C4-2B (cell line): ENCODE measurements around the gene BTBD17.

Experiments
- H3K27ac ChIP-seq: fragments of 450-650 bp; 2 replicates; pipeline ENCODE4 v1.5.1; 2017
- ZFX ChIP-seq: fragments of 450-650 bp; IDR thresholded peaks from 2 replicates; pipeline ENCODE4 v1.6.1; 2017
- TF ChIP-seq, protein P1 (sequence below): fragments of 450-650 bp; conservative IDR thresholded peaks from 2 replicates; pipeline ENCODE4 v1.5.1; 2017; ENCODE audit warnings: mild to moderate bottlenecking

Gene BTBD17

DNA sequence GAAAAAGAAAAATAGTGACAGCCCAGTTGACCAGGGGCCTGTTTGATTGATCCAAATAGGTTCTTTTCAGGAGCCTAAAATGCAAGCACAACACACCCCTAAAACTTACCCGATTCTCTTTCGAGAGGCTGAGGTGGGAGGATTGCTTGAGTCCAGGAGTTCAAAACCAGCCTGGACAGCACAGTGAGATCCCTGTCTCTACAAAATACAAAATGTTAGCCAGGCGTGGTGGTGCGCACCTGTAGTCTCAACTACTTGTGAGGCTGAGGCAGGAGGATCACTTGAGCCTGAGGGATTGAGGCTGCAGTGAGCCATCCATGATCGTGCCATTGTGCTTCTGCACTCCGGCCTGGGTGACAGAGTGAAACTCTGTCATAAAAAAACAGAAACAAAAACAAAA lies 37.1 kb downstream of the BTBD17 start:
- no peak for TF ChIP-seq ZFX
- TF ChIP-seq, protein P1, sequence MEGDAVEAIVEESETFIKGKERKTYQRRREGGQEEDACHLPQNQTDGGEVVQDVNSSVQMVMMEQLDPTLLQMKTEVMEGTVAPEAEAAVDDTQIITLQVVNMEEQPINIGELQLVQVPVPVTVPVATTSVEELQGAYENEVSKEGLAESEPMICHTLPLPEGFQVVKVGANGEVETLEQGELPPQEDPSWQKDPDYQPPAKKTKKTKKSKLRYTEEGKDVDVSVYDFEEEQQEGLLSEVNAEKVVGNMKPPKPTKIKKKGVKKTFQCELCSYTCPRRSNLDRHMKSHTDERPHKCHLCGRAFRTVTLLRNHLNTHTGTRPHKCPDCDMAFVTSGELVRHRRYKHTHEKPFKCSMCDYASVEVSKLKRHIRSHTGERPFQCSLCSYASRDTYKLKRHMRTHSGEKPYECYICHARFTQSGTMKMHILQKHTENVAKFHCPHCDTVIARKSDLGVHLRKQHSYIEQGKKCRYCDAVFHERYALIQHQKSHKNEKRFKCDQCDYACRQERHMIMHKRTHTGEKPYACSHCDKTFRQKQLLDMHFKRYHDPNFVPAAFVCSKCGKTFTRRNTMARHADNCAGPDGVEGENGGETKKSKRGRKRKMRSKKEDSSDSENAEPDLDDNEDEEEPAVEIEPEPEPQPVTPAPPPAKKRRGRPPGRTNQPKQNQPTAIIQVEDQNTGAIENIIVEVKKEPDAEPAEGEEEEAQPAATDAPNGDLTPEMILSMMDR, result no peak

DNA sequence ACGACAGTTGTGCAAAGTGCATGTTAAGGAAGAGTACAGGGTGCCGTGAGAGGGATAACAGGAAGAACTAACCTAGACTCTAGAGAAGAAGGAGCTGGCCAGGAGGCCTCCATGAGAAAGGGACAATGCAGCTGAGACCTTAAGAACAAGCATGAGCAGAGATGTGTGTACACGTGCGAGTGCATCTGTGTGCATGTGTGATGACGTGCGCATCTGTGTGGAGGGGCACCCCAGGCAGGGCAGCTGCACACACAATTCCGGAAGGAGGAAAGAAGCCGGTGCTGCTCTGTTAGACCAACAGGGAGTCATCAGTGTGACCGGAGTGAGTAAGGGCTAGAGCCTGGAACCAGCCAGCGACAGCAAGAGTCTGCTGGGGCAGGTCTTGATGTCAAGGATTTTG lies 43.3 kb downstream of the BTBD17 start:
- TF ChIP-seq, protein P1, result no peak
- TF ChIP-seq ZFX, result no peak
- no peak overlapping the region for H3K27ac ChIP-seq

More for the DNA sequence above, 37.1 kb downstream of the BTBD17 start:
- H3K27ac ChIP-seq, result no peak overlapping the region

DNA sequence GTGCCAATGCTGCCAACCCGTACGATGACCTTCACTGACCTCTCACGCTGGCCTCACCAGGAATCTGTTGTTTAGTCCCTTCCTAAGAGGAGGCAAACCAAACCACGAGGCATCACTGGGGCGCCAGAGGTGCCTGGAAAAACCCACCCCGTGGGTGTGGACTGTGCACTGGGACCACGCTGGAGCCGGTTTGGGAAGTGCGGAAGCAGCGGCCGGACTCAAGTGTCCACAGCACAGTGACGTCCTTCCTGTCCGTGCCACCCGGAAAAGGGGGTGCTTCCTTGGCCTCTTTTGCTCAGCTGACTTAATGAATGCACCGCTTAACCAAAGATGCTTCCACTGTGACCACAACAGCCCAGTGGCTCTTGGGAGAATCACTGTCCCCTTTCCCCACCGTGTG lies 44.6 kb downstream of the BTBD17 start:
- H3K27ac ChIP-seq, result no peak overlapping the region
- TF ChIP-seq, protein P1, result no peak
- TF ChIP-seq ZFX, result no peak

DNA sequence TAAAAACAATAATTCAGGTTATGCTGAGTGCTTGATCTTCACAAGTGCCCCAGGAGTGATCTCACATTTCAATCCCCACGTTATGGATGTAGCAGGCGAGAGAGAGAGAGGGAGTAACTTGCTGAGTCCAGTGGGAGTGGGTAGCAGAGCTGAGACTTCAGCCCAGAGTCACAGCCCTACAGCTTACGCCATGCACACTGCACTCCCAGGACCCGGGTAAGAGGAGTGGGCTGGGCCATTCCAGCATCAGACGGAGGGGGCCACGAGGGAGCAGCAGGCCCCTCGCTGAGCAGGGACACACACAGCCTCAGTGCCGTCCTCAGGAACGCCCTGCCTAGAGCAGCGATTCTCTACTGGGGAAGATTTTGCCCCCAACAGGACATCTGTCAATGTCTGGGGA lies 45.4 kb downstream of the BTBD17 start:
- TF ChIP-seq, protein P1, result no peak
- TF ChIP-seq ZFX, result no peak
- no peak overlapping the region for H3K27ac ChIP-seq

DNA sequence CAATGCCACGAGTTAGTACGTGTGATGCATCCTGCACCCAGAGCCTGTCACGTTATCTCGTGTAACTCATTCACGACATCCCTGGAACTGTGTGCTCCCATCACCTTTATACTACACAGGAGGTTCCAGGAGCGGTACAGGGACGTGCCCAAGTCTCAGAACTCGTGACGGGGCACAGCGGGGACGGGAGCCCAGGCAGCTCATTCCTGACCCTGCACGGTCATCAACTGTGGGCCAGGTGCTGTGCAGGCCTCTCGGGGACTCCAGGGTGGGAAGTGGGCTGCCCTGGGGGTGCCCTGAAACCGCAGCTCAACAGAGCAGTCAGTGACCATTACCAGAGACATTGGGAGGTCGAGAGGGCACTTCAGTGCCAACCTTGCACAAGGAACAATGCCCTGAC lies 46.8 kb downstream of the BTBD17 start:
- TF ChIP-seq ZFX, result no peak
- TF ChIP-seq, protein P1, result no peak

DNA sequence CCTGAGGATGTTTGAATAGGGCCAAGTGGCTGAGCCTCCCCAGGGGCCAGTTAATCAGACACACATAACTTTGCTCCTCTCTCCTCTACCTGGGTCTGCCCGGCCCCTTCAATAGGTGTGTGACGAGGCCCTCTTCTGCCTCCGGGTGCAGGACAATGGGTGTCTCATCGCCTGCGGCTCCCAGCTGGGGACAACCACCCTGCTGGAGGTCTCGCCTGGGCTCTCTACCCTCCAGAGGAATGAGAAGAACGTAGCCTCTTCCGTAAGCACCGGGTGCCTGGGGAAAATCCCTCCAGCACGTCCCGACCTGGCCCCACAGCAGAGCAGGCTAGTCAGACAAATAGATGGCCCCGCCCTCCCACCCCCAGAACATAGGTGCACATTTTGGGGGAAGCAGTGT lies 51.8 kb downstream of the BTBD17 start:
- no peak for TF ChIP-seq ZFX
- TF ChIP-seq, protein P1, result no peak
- H3K27ac ChIP-seq, result no peak overlapping the region

More for the DNA sequence above, 46.8 kb downstream of the BTBD17 start:
- no peak overlapping the region for H3K27ac ChIP-seq

DNA sequence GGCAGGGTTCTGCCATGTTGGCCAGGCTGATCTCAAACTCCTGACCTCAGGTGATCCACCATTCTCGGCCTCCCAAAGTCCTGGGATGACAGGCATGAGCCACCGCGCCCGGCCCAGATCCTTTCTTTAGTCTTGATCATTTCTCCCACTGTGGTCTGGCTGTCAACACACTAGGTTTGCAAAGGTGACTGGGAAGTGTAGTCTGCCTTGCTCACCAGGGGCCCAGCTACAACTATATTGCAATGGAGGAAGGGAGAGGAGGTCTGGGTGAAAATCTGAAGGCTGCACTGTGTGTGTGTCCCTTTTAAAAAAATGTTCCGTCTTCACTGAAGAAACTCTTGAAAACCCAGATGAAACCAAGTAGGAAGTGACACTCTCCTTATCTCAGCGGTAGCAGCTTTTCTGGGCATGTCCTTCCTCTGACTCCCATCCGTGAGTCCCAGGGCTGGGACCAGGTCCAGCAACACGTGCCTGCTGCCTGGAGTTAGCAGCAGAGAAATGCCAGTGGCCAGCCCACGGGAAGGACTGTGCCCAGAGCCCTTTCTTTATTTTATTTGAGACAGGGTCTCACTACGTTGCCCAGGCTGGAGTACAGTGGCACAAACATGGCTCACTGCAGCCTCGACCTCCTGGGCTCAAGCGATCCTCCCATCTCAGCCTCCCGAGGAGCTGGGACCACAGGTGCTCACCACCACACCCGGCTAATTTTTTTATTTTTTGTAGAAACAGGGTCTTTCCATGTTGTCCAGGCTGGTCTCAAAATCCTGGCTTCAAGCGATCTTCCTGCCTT lies 53.5 kb downstream of the BTBD17 start:
- TF ChIP-seq, protein P1, result no peak
- TF ChIP-seq ZFX, result no peak
- H3K27ac ChIP-seq, result no peak overlapping the region
